OCI-LY7 (cell line): ENCODE data around the gene TRIM5. TPM values are rescaled to one million over a fixed set of nuclear protein-coding genes. Genes with fewer than 3 reads are reported as not detected.

Experiments
- BruUV-seq: library from RNA; stranded (reverse); fragments of 400-500 nt; replicated peaks from 2 replicates; lab custom pipeline; 2021; lab: Mats Ljungman, UMichigan
- CTCF ChIA-PET: fragments of 300-600 bp; sonication (Branson Sonifier 250); formaldehyde crosslinking; loops from one replicate; lab custom pipeline; 2022; ENCODE audit warnings: antibody characterized with exemption; ENCODE audit not compliant: unreplicated experiment; lab: Charles Lee
- POLR2A ChIA-PET: fragments of 300-600 bp; sonication (Branson Sonifier 250); formaldehyde crosslinking; loops from one replicate; lab custom pipeline; 2022; ENCODE audit warnings: antibody characterized with exemption; lab: Charles Lee
- DNase-seq: peaks from one replicate; pipeline ENCODE4 v3.0.0-alpha.2; 2015; ENCODE audit warnings: low spot score
- H2AFZ ChIP-seq: fragments of 200-600 bp; sonication (generic), shearing (Covaris generic); 2 replicates; pipeline ENCODE4 v1.6.1; 2014; ENCODE audit warnings: mild to moderate bottlenecking, antibody characterized with exemption, low read length, moderate library complexity
- H3K27ac ChIP-seq: fragments of 200-600 bp; sonication (generic); 2 replicates; pipeline ENCODE4 v1.5.1; 2014; ENCODE audit warnings: mixed run types, low read depth, mild to moderate bottlenecking, moderate library complexity, low read length, inconsistent platforms; ENCODE audit not compliant: poor library complexity, severe bottlenecking
- H3K36me3 ChIP-seq: fragments of 200-600 bp; sonication (generic); 2 replicates; pipeline ENCODE4 v1.6.1; 2014; ENCODE audit warnings: mild to moderate bottlenecking, antibody characterized with exemption, low read length, moderate library complexity, mixed read lengths; ENCODE audit not compliant: insufficient read depth
- H3K4me1 ChIP-seq: fragments of 200-600 bp; sonication (generic); 2 replicates; pipeline ENCODE4 v1.5.1; 2014; ENCODE audit warnings: mild to moderate bottlenecking, low read length; ENCODE audit not compliant: insufficient read depth, poor library complexity, severe bottlenecking
- H3K4me2 ChIP-seq: fragments of 200-600 bp; sonication (generic); 2 replicates; pipeline ENCODE4 v1.6.1; 2014; ENCODE audit warnings: mild to moderate bottlenecking, low read length
- H3K4me3 ChIP-seq: fragments of 200-600 bp; sonication (generic); 2 replicates; pipeline ENCODE4 v1.5.1; 2014; ENCODE audit warnings: mild to moderate bottlenecking, low read depth, low read length; ENCODE audit not compliant: poor library complexity, severe bottlenecking
- H3K79me2 ChIP-seq: fragments of 200-600 bp; sonication (generic); 2 replicates; pipeline ENCODE4 v1.6.1; 2016; ENCODE audit warnings: low read depth, mild to moderate bottlenecking, low read length, moderate library complexity, mixed read lengths; ENCODE audit not compliant: insufficient read depth
- H3K9me2 ChIP-seq: fragments of 200-600 bp; sonication (generic); 2 replicates; pipeline ENCODE4 v1.6.1; 2016; ENCODE audit warnings: mild to moderate bottlenecking, low read length, mixed read lengths; ENCODE audit not compliant: insufficient read depth
- H3K9me3 ChIP-seq: fragments of 200-600 bp; sonication (generic); 2 replicates; pipeline ENCODE4 v1.6.1; 2014; ENCODE audit warnings: mild to moderate bottlenecking, mixed run types, low read length, mixed read lengths
- H4K20me1 ChIP-seq: fragments of 200-600 bp; sonication (generic); 2 replicates; pipeline ENCODE4 v1.6.1; 2014; ENCODE audit warnings: mild to moderate bottlenecking, antibody characterized with exemption, low read length, moderate library complexity, mixed read lengths; ENCODE audit not compliant: insufficient read depth
- EZH2phosphoT487 ChIP-seq: fragments of 200-600 bp; sonication (generic); IDR thresholded peaks from 2 replicates; pipeline ENCODE4 v1.6.1; 2018; ENCODE audit warnings: low read depth, borderline replicate concordance, mild to moderate bottlenecking, mixed run types, antibody characterized with exemption, low read length, moderate library complexity, mixed read lengths
- intact Hi-C: fragments of 100-400 bp; cut with micrococcal nuclease; formaldehyde crosslinking; loops from one replicate; pipeline ENCODE4 v1.10.0; 2022; ENCODE audit not compliant: unreplicated experiment
- total RNA-seq, 2 experiments: library from RNA; depleted of rRNA in 1 of 2; stranded (reverse); fragments of >200 nt in 1 of 2; shearing (Covaris generic) in 1 of 2; gene quantifications; 2 replicates each; pipeline ENCODE4 v1.2.3, GENCODE V29; 2014 to 2022
- TF ChIP-seq, protein P1 (sequence below): fragments of 200-600 bp; sonication (generic); conservative IDR thresholded peaks from 2 replicates; pipeline ENCODE4 v1.5.1; 2014; ENCODE audit warnings: mild to moderate bottlenecking, antibody characterized with exemption, low read length, moderate library complexity, mixed read lengths

Gene TRIM5
- total RNA-seq, 2 experiments from 2014 or later, result 19.6 to 22.5 TPM

- peak overlapping the region; percentile 61 for H3K27ac ChIP-seq
- BruUV-seq, result no TSS peak
- CTCF ChIA-PET, result no interaction called here
- H3K4me2 ChIP-seq, result peak overlapping the region; percentile 74
- no peaks in the 10 kb centered on the region for H3K79me2 ChIP-seq
- DNase-seq, result no peak
- H3K4me1 ChIP-seq, result peaks cover 17% of the 10 kb centered on the region
- POLR2A ChIA-PET, result interaction anchor here (0.7 kb wide), 1 partner anchor 31 kb away, joined by 3 read pairs; no protein-coding TSS in a partner anchor
- TF ChIP-seq, protein P1, sequence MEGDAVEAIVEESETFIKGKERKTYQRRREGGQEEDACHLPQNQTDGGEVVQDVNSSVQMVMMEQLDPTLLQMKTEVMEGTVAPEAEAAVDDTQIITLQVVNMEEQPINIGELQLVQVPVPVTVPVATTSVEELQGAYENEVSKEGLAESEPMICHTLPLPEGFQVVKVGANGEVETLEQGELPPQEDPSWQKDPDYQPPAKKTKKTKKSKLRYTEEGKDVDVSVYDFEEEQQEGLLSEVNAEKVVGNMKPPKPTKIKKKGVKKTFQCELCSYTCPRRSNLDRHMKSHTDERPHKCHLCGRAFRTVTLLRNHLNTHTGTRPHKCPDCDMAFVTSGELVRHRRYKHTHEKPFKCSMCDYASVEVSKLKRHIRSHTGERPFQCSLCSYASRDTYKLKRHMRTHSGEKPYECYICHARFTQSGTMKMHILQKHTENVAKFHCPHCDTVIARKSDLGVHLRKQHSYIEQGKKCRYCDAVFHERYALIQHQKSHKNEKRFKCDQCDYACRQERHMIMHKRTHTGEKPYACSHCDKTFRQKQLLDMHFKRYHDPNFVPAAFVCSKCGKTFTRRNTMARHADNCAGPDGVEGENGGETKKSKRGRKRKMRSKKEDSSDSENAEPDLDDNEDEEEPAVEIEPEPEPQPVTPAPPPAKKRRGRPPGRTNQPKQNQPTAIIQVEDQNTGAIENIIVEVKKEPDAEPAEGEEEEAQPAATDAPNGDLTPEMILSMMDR, result no peak
- TF ChIP-seq EZH2phosphoT487, result no peak
- 0 out of 2 replicates have a peak, but pooled peaks cover 15% of the 10 kb centered on the region for H3K36me3 ChIP-seq
- peak overlapping the region; percentile 44 for H3K4me3 ChIP-seq
- peak overlapping the region; percentile 93 for H2AFZ ChIP-seq
- no peaks in the 10 kb centered on the region for H4K20me1 ChIP-seq
- no peaks in the 10 kb centered on the region for H3K9me2 ChIP-seq
- intact Hi-C loops, result no loop called here
- H3K9me3 ChIP-seq, result no peaks in the 10 kb centered on the region
These were observed 53.5 kb downstream of the TRIM5 start for GRCh38 chr11:5631417-5631816.

GRCh38 chr11:5626196-5626595, 58.7 kb downstream of the TRIM5 start:
- no peak overlapping the region for H3K4me3 ChIP-seq
- H3K4me1 ChIP-seq, result peaks cover 19% of the 10 kb centered on the region
- no peaks in the 10 kb centered on the region for H3K9me2 ChIP-seq
- H3K36me3 ChIP-seq, result no peaks in the 10 kb centered on the region
- H2AFZ ChIP-seq, result no peak overlapping the region
- no peaks in the 10 kb centered on the region for H4K20me1 ChIP-seq
- DNase-seq, result no peak
- no peaks in the 10 kb centered on the region for H3K9me3 ChIP-seq
- no TSS peak for BruUV-seq
- POLR2A ChIA-PET, result interaction anchor here (0.7 kb wide), 2 partner anchors 20 to 804 kb away, joined by 3 to 5 read pairs; no protein-coding TSS in a partner anchor
- CTCF ChIA-PET, result no interaction called here
- peak overlapping the region; percentile 88 for H3K4me2 ChIP-seq
- H3K27ac ChIP-seq, result no peak overlapping the region
- intact Hi-C loops, result no loop called here
- H3K79me2 ChIP-seq, result no peaks in the 10 kb centered on the region
- TF ChIP-seq, protein P1, result no peak
- no peak for TF ChIP-seq EZH2phosphoT487

DNA sequence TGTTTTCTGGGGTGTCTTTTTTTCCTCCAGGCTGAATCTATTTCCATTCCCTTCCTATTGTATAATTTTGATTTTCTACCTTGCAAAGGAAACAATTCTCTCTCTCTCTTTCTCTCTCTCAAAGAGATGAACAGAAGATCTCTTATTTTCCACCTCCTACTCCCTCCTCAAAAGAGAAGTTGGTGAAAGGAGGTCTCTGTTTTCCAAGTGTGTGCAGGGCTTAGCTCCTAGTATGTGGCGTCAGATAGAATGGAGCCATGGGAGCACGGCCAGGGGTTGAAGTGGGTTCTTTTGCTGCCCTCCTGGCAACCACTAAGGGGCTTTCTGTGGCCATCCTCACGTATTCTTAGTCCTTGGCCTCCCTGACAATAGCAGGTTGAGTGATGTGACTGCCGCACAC, 59.6 kb downstream of the TRIM5 start:
- Histone ChIP-seq H4K20me1 (no peaks in the 10 kb centered on the region), H3K9me2 (no peaks in the 10 kb centered on the region), H2AFZ (peak overlapping the region; percentile 92), H3K36me3 (no peaks in the 10 kb centered on the region), H3K79me2 (no peaks in the 10 kb centered on the region), H3K4me3 (peak overlapping the region; percentile 69), H3K27ac (peak overlapping the region; percentile 30), H3K4me1 (peaks cover 17% of the 10 kb centered on the region), H3K4me2 (peak overlapping the region; percentile 88), H3K9me3 (no peaks in the 10 kb centered on the region)
- no peak for DNase-seq
- no TSS peak for BruUV-seq
- POLR2A ChIA-PET, result interaction anchor here (0.9 to 1.7 kb wide), 4 partner anchors 10 to 65 kb away, joined by 3 to 6 read pairs (median 4); partner anchors contain the start of genes TRIM22 and TRIM5
- TF ChIP-seq, protein P1, result no peak
- TF ChIP-seq EZH2phosphoT487, result no peak
- CTCF ChIA-PET, result no interaction called here
- intact Hi-C loops, result loop anchor here (2.0 kb wide), 1 partner anchor 60 kb away; the partner anchor contains the start of gene TRIM5
